BJ (cell line): ENCODE measurements around the gene ARMCX4. TPM values are rescaled to one million over a fixed set of nuclear protein-coding genes. Genes with fewer than 3 reads are reported as not detected.

Source experiments
- CTCF ChIA-PET: fragments of 350-600 bp; formaldehyde crosslinking; extraction: SDS; loops from one replicate; lab custom pipeline; 2021; ENCODE audit warnings: antibody characterized with exemption, inconsistent platforms; lab: Yijun Ruan, JAX
- POLR2A ChIA-PET: fragments of 300-600 bp; sonication (Branson Sonifier 250); formaldehyde crosslinking; extraction: SDS; loops from one replicate; lab custom pipeline; 2021; ENCODE audit warnings: antibody characterized with exemption; lab: Charles Lee
- DNase-seq: peaks from one replicate; pipeline ENCODE4 v3.0.0-alpha.2; 2011; ENCODE audit warnings: low read depth
- H3K27me3 ChIP-seq: 2 replicates; pipeline ENCODE4 v1.6.0; 2011; ENCODE audit warnings: low read length; ENCODE audit not compliant: control insufficient read depth, insufficient read depth
- H3K36me3 ChIP-seq: 2 replicates; pipeline ENCODE4 v1.5.1; 2011; ENCODE audit warnings: low read length; ENCODE audit not compliant: control insufficient read depth, insufficient read depth
- H3K4me3 ChIP-seq: 2 replicates; pipeline ENCODE4 v1.5.1; 2011; ENCODE audit warnings: low read depth, mild to moderate bottlenecking, control low read depth, low read length
- CTCF ChIP-seq: IDR thresholded peaks from 2 replicates; pipeline ENCODE4 v1.5.1; 2011; ENCODE audit warnings: low read depth, mild to moderate bottlenecking, control low read depth, inconsistent platforms, low read length, moderate library complexity; ENCODE audit not compliant: insufficient read depth
- polyA minus RNA-seq: library from RNA; depleted of rRNA, polyadenylated mRNA; stranded (reverse); fragments of >200 nt; gene quantifications from 2 replicates; pipeline ENCODE4 v1.2.3, GENCODE V29; 2011; rRNA and poly(A)+ RNA removed
- polyA plus RNA-seq: library from polyadenylated mRNA; depleted of rRNA; stranded (reverse); fragments of >200 nt; gene quantifications from 2 replicates; pipeline ENCODE4 v1.2.3, GENCODE V29; 2011; rRNA removed

Gene ARMCX4
- polyA plus RNA-seq (2.5 and 3.6 TPM in 2 replicates), polyA minus RNA-seq (1.8 and 2.9 TPM in 2 replicates)

- DNase-seq: no peak
- peak within 1 kb of the TSS; percentile 62 for H3K4me3 ChIP-seq
- no peaks in the 10 kb centered on the region for H3K27me3 ChIP-seq
- H3K36me3 ChIP-seq: peaks cover 2% of the 10 kb centered on the region
- ChIA-PET CTCF (no interaction called here), POLR2A (interaction anchor here (0.7 kb wide), 1 partner anchor 157 kb away, joined by 3 read pairs; no protein-coding TSS in a partner anchor)
- no peak for TF ChIP-seq CTCF
Measured at GRCh38 chrX:101485212-101485949, at the start of gene ARMCX4. ARMCX4 (plus strand) TSS chrX:101485456; CDS start chrX:101488590, 3,134 bp downstream.

GRCh38 chrX:101442085-101442484 lies 43.2 kb upstream of the ARMCX4 start:
- CTCF ChIA-PET: no interaction called here
- DNase-seq: no peak
- no peaks in the 10 kb centered on the region for H3K27me3 ChIP-seq
- no peak for TF ChIP-seq CTCF
- POLR2A ChIA-PET: no interaction called here
- peaks cover 2% of the 10 kb centered on the region; the same call in 1 of the 2 replicates for H3K36me3 ChIP-seq
- H3K4me3 ChIP-seq: no peak overlapping the region

GRCh38 chrX:101449279-101449678 lies 36.0 kb upstream of the ARMCX4 start:
- POLR2A ChIA-PET: no interaction called here

GRCh38 chrX:101450085-101450484 lies 35.2 kb upstream of the ARMCX4 start:
- Histone ChIP-seq H3K4me3 (no peak overlapping the region), H3K36me3 (no peaks in the 10 kb centered on the region), H3K27me3 (no peaks in the 10 kb centered on the region)
- ChIA-PET CTCF (no interaction called here), POLR2A (no interaction called here)
- DNase-seq: no peak
- no peak for TF ChIP-seq CTCF

More at GRCh38 chrX:101449279-101449678, 36.0 kb upstream of the ARMCX4 start:
- no peak for TF ChIP-seq CTCF
- H3K4me3 ChIP-seq: no peak overlapping the region
- DNase-seq: no peak
- no peaks in the 10 kb centered on the region for H3K27me3 ChIP-seq
- no peaks in the 10 kb centered on the region for H3K36me3 ChIP-seq
- CTCF ChIA-PET: no interaction called here

GRCh38 chrX:101450961-101451360 lies 34.3 kb upstream of the ARMCX4 start:
- no peaks in the 10 kb centered on the region for H3K27me3 ChIP-seq
- no peaks in the 10 kb centered on the region for H3K36me3 ChIP-seq
- ChIA-PET POLR2A (no interaction called here), CTCF (no interaction called here)
- no peak for TF ChIP-seq CTCF
- DNase-seq: no peak
- H3K4me3 ChIP-seq: no peak overlapping the region
